ENCODE measurements around the gene PXT1. TPM values are rescaled to one million over a fixed set of nuclear protein-coding genes. Genes with fewer than 3 reads are reported as not detected.
A peak's percentile ranks its signal among the peaks of the same experiment; 100 is the strongest.

The PXT1 gene
- total and polyA plus RNA-seq, 9 of the 15 experiments (the other 6 are each of a cell fraction or from before 2014, with no cell fraction given), result 0.09 to 0.11 (median 0.10) TPM; not detected in 5

DNA sequence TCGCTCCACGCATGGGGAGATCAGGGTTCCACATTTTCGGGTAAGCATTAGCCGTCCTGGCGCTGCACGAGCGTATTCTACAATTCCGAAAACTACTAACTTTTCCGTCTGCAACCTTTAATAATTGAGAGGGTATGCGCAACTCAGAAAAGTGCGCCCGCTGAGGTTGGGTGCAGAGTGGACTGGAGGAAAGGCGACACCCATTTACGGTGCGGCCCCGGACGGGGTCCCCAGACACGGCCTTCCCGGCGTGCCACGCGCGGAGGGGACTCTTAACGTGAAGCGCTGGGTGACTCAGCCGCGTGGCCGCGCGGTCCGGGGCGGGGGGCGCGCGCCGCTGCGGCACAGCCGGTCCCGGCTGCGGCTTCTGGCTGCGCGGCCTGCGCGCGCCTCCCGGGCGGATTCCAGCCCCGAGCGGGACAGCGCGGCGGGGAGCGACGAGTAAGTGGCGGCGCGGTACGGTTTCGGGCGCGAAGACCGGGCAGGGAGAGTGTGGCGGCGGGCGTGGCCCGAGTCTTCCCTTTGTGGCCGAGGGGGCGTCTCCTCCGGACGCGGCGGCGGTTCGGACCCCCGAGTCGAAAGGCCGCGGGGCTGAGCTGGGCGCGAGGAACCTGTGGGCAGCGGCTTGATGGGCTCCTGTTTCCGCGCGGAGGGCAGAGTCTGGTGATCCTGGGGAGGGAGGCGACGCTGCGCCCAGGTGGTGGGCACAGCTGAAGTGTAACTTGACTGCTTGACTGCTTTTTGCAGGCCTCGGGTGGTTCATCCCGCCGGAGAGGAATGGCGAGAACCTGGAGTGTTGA lies at the start of gene PXT1, which contains the start of gene KCTD20 (continued):
- TF ChIP-seq, protein P1, sequence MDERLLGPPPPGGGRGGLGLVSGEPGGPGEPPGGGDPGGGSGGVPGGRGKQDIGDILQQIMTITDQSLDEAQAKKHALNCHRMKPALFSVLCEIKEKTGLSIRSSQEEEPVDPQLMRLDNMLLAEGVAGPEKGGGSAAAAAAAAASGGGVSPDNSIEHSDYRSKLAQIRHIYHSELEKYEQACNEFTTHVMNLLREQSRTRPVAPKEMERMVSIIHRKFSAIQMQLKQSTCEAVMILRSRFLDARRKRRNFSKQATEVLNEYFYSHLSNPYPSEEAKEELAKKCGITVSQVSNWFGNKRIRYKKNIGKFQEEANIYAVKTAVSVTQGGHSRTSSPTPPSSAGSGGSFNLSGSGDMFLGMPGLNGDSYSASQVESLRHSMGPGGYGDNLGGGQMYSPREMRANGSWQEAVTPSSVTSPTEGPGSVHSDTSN (CRISPR knock-in tag; IDR thresholded peaks at IDR 0.05; ENCODE audit: low read depth), result no peak
- TF ChIP-seq, protein P1 (tag; conservative IDR thresholded peaks at IDR 0.05; ENCODE audit: low read depth), result no peak
- TF ChIP-seq, protein P2, sequence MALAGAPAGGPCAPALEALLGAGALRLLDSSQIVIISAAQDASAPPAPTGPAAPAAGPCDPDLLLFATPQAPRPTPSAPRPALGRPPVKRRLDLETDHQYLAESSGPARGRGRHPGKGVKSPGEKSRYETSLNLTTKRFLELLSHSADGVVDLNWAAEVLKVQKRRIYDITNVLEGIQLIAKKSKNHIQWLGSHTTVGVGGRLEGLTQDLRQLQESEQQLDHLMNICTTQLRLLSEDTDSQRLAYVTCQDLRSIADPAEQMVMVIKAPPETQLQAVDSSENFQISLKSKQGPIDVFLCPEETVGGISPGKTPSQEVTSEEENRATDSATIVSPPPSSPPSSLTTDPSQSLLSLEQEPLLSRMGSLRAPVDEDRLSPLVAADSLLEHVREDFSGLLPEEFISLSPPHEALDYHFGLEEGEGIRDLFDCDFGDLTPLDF (CRISPR knock-in tag; IDR thresholded peaks at IDR 0.05), result peak; percentile 88
- TF ChIP-seq L3MBTL2 (IDR thresholded peaks at IDR 0.05), result peak; percentile 83
- TF ChIP-seq, protein P3, sequence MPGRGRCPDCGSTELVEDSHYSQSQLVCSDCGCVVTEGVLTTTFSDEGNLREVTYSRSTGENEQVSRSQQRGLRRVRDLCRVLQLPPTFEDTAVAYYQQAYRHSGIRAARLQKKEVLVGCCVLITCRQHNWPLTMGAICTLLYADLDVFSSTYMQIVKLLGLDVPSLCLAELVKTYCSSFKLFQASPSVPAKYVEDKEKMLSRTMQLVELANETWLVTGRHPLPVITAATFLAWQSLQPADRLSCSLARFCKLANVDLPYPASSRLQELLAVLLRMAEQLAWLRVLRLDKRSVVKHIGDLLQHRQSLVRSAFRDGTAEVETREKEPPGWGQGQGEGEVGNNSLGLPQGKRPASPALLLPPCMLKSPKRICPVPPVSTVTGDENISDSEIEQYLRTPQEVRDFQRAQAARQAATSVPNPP (IDR thresholded peaks at IDR 0.05; ENCODE audit: borderline replicate concordance, insufficient read depth, insufficient read length), result no peak
- TF ChIP-seq, protein P4, sequence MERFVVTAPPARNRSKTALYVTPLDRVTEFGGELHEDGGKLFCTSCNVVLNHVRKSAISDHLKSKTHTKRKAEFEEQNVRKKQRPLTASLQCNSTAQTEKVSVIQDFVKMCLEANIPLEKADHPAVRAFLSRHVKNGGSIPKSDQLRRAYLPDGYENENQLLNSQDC (CRISPR knock-in tag; IDR thresholded peaks at IDR 0.05), result 0 out of 2 replicates have a peak, but pooled peaks have one; percentile 45
- TF ChIP-seq, protein P5, sequence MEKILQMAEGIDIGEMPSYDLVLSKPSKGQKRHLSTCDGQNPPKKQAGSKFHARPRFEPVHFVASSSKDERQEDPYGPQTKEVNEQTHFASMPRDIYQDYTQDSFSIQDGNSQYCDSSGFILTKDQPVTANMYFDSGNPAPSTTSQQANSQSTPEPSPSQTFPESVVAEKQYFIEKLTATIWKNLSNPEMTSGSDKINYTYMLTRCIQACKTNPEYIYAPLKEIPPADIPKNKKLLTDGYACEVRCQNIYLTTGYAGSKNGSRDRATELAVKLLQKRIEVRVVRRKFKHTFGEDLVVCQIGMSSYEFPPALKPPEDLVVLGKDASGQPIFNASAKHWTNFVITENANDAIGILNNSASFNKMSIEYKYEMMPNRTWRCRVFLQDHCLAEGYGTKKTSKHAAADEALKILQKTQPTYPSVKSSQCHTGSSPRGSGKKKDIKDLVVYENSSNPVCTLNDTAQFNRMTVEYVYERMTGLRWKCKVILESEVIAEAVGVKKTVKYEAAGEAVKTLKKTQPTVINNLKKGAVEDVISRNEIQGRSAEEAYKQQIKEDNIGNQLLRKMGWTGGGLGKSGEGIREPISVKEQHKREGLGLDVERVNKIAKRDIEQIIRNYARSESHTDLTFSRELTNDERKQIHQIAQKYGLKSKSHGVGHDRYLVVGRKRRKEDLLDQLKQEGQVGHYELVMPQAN (IDR thresholded peaks at IDR 0.05; ENCODE audit: borderline replicate concordance), result peak; percentile 70; the same call in 1 of the 2 replicates
- TF ChIP-seq, protein P6, sequence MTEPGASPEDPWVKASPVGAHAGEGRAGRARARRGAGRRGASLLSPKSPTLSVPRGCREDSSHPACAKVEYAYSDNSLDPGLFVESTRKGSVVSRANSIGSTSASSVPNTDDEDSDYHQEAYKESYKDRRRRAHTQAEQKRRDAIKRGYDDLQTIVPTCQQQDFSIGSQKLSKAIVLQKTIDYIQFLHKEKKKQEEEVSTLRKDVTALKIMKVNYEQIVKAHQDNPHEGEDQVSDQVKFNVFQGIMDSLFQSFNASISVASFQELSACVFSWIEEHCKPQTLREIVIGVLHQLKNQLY (CRISPR knock-in tag; conservative IDR thresholded peaks at IDR 0.05), result no peak
- no peak for TF ChIP-seq ZNF263 (CRISPR knock-in tag; IDR thresholded peaks at IDR 0.05; ENCODE audit: borderline replicate concordance)
- no peak for TF ChIP-seq GABPB2 (CRISPR knock-in tag; conservative IDR thresholded peaks at IDR 0.05)
- TF ChIP-seq, protein P7, sequence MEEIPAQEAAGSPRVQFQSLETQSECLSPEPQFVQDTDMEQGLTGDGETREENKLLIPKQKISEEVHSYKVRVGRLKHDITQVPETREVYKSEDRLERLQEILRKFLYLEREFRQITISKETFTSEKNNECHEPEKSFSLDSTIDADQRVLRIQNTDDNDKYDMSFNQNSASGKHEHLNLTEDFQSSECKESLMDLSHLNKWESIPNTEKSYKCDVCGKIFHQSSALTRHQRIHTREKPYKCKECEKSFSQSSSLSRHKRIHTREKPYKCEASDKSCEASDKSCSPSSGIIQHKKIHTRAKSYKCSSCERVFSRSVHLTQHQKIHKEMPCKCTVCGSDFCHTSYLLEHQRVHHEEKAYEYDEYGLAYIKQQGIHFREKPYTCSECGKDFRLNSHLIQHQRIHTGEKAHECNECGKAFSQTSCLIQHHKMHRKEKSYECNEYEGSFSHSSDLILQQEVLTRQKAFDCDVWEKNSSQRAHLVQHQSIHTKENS (CRISPR knock-in tag; IDR thresholded peaks at IDR 0.05), result no peak
- peak; percentile 59; the same call in 1 of the 2 replicates for TF ChIP-seq BACH1 (tag; IDR thresholded peaks at IDR 0.05)
- peak; percentile 54; the same call in 1 of the 2 replicates for TF ChIP-seq XRCC5 (IDR thresholded peaks at IDR 0.05; ENCODE audit: low read depth, low read length)
- TF ChIP-seq NFIX (CRISPR knock-in tag; IDR thresholded peaks at IDR 0.05; ENCODE audit: low read depth), result no peak
- no peak for TF ChIP-seq TRIM24 (IDR thresholded peaks at IDR 0.05)
